GM06990 (cell line): ENCODE data around the gene LCN15.

Experiments
- DNase-seq: peaks from one replicate; pipeline ENCODE4 v3.0.0-alpha.2; 2011; ENCODE audit not compliant: insufficient read length; ENCODE audit errors: extremely low read depth
- H3K27me3 ChIP-seq: replicated peaks from 2 replicates; pipeline ENCODE4 v1.6.0; 2011; ENCODE audit warnings: low read length; ENCODE audit not compliant: control insufficient read depth, insufficient read depth
- H3K36me3 ChIP-seq: 2 replicates; pipeline ENCODE4 v1.5.1; 2011; ENCODE audit warnings: low read length; ENCODE audit not compliant: control insufficient read depth, insufficient read depth
- H3K4me3 ChIP-seq: replicated peaks from 2 replicates; pipeline ENCODE4 v1.5.1; 2011; ENCODE audit warnings: low read depth, mild to moderate bottlenecking, control low read depth, low read length
- CTCF ChIP-seq: IDR thresholded peaks from 2 replicates; pipeline ENCODE4 v1.5.1; 2011; ENCODE audit warnings: low read length, control low read depth, mild to moderate bottlenecking, inconsistent platforms; ENCODE audit not compliant: insufficient read depth, poor library complexity, severe bottlenecking

The LCN15 gene

GRCh38 chr9:136764301-136764891 lies at the start of gene LCN15:
Gene LCN15, minus strand, starts transcription at chr9:136764518. Its CDS starts 30 bp downstream, at chr9:136764488.
- no peak for TF ChIP-seq CTCF
- H3K4me3 ChIP-seq, result no peak within 1 kb of the TSS
- H3K36me3 ChIP-seq, result no peaks in the 10 kb centered on the region
- H3K27me3 ChIP-seq, result no peaks in the 10 kb centered on the region; the same call in 1 of the 2 replicates
- DNase-seq, result no peak

- H3K4me3 ChIP-seq, result peak overlapping the region; percentile 91
- H3K27me3 ChIP-seq, result no peaks in the 10 kb centered on the region
- peaks cover 4% of the 10 kb centered on the region for H3K36me3 ChIP-seq
- no peak for DNase-seq
- no peak for TF ChIP-seq CTCF
Measured at GRCh38 chr9:136808806-136809158, 44.5 kb upstream of the LCN15 start.

DNA sequence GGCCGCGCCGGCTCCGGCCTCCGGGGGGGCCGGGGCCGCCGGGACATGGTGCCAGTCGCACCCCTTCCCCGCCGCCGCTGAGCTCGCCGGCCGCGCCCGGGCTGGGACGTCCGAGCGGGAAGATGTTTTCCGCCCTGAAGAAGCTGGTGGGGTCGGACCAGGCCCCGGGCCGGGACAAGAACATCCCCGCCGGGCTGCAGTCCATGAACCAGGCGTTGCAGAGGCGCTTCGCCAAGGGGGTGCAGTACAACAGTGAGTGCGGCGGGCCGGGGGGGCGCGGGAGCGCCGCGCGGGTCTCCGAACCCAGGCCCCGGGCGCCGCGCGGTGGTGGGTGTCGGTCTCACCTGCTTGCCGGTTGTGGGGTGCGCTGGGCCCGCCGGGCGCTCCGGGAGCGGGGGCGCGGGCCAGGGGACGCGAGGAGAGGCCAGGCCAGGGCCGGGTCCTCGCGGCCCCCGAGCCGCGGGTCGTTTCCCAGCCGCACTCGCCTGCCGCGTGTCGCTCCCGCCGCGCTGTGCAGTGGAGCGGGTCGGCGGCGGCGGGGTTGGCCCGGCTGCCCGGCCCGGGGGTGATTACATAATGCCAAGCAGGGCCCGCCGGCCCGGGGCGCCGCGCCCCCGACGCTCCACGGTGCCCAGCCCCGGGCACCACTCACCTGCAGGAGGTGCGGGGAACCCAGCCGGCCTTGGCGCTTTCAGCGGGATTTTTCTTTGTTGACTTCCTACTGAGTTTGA lies 43.9 kb upstream of the LCN15 start:
- Histone ChIP-seq H3K27me3 (no peaks in the 10 kb centered on the region), H3K36me3 (peaks cover 4% of the 10 kb centered on the region), H3K4me3 (peak overlapping the region; percentile 91)
- peak; percentile 69 for DNase-seq
- TF ChIP-seq CTCF, result no peak

DNA sequence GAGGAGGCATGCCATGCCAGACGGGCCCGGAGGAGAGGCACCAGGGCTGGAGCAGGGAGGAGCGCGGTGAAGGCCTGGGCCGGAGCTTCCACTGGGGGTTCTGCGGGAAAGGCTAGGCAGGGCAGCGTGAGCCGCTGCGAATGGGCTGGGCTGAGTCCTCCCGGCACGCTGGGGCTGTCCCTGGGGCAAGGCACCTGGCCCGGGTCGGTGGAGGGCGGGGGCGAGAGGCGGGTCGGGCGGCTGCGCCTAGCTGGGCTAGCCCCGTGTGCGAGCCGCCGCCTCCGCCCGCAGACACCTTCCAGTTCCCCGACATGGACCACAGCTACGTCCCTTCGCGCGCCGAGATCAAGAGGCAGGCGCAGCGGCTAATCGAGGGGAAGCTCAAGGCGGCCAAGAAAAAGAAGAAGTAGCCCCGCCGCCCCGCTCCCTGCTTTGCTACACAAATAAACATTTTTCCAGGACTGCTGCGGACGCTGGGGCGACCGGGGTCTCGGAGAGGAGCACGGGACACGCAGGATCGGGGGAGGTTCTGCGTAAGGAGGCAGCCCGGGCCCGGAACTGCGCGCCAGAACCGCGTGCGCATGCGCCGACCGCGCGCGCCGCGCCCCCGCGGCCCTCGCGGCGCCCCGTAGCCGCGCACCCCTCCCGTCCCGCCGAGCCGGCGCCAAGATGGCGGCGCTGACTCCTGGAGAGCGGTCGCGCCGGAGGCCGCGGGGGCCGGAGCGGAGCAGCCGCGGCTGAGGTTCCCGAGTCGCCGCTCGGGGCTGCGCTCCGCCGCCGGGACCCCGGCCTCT lies 43.2 kb upstream of the LCN15 start, which contains the start of gene RABL6:
RABL6 (plus strand) TSS at position 668 of the 794 bp plus-strand sequence. CDS start 249 bp downstream, outside the sequence.
- peak; percentile 90 for DNase-seq
- Histone ChIP-seq H3K27me3 (no peaks in the 10 kb centered on the region), H3K4me3 (peak within 1 kb of the TSS; percentile 91), H3K36me3 (peaks cover under 1% of the 10 kb centered on the region)
- TF ChIP-seq CTCF, result no peak

DNA sequence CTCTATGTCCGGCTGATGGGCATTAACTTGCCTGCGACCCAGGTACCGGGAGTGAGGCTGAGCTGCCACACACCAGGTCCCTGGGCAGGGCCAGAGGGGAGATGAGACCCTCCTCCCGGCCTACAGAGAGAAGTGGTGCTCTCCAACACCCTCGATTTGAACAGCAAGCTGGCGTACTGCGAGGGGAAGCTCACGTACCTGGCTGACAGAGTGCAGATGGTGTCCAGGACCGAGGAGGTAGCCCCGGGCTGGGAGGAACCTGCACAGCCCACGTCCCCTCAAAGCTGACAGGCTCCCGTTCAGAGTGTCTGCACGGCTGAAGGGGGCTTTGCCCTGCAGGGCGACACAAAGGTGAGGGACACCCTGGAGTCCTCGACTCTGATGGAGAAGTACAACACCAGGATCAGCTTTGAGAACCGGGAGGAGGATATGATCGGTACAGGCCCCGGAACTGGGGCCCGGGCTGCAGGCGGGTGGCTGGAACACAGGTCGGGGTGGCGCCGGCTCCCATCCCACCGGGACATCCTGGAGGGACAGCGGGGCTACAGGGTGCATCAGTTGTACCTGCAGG lies 42.4 kb upstream of the LCN15 start:
- Histone ChIP-seq H3K36me3 (no peaks in the 10 kb centered on the region; the same call in none of the 2 replicates), H3K4me3 (peak overlapping the region; percentile 74), H3K27me3 (no peaks in the 10 kb centered on the region)
- DNase-seq, result no peak
- no peak for TF ChIP-seq CTCF
